GM12878 (cell line): Measurements from ENCODE around the gene MSI2. TPM values are rescaled to one million over a fixed set of nuclear protein-coding genes. Genes with fewer than 3 reads are reported as not detected.

Source experiments
- ATAC-seq: fragments of 200-7000 bp; cut with Tn5 transposase; 3 replicates; pipeline ENCODE4 v1.9.1; 2020; ENCODE audit warnings: mild to moderate bottlenecking, moderate library complexity
- BruUV-seq: library from RNA; stranded (reverse); fragments of 400-500 nt; replicated peaks from 2 replicates; lab custom pipeline; 2021; lab: Mats Ljungman, UMichigan
- CTCF ChIA-PET: fragments of 300-600 bp; sonication (Branson Sonifier 250); formaldehyde crosslinking; extraction: SDS; loops from one replicate; lab custom pipeline; 2021; ENCODE audit warnings: inconsistent platforms; lab: Yijun Ruan, JAX
- POLR2A ChIA-PET: fragments of 350-600 bp; formaldehyde crosslinking; extraction: SDS; loops from one replicate; lab custom pipeline; 2021; ENCODE audit warnings: inconsistent platforms; lab: Charles Lee
- RAD21 ChIA-PET: fragments of 300-600 bp; sonication (Branson Sonifier 250); formaldehyde crosslinking; loops from one replicate; lab custom pipeline; 2023; ENCODE audit warnings: antibody characterized with exemption; ENCODE audit not compliant: unreplicated experiment; lab: Charles Lee
- SMC1A ChIA-PET: fragments of 300-600 bp; sonication (Branson Sonifier 250); formaldehyde crosslinking; loops from one replicate; lab custom pipeline; 2023; ENCODE audit not compliant: unreplicated experiment, uncharacterized antibody; lab: Charles Lee
- DNase-seq: peaks from one replicate; pipeline ENCODE4 v3.0.0-alpha.2; 2011; ENCODE audit warnings: low read depth, low spot score
- FAIRE-seq: peaks from 3 replicates; lab custom pipeline; 2011; peaks lifted over from hg19 to GRCh38; lab: Jason Lieb, UNC
- H2AFZ ChIP-seq: 2 replicates; pipeline ENCODE4 v1.6.0; 2011; ENCODE audit warnings: low read depth, low read length, control low read depth; ENCODE audit not compliant: control insufficient read depth
- H3K27ac ChIP-seq: 2 replicates; pipeline ENCODE4 v1.5.1; 2011; ENCODE audit warnings: control low read depth; ENCODE audit not compliant: control insufficient read depth, insufficient read depth
- H3K27me3 ChIP-seq, 2 experiments: replicated peaks in 1 of 2; 2 replicates each; pipeline versions ENCODE4 v1.6.0 to v1.6.1; 2011; ENCODE audit warnings: low read length in 1 of 2; ENCODE audit not compliant: control insufficient read depth in 2 of 2, insufficient read depth in 2 of 2
- H3K36me3 ChIP-seq, 2 experiments: 2 replicates each; pipeline ENCODE4 v1.5.1; 2011; ENCODE audit warnings: low read length in 1 of 2; ENCODE audit not compliant: control insufficient read depth in 2 of 2, insufficient read depth in 2 of 2
- H3K4me1 ChIP-seq: 2 replicates; pipeline ENCODE4 v1.6.1; 2011; ENCODE audit warnings: mild to moderate bottlenecking, low read length, moderate library complexity, mixed read lengths; ENCODE audit not compliant: control insufficient read depth, insufficient read depth
- H3K4me2 ChIP-seq: 2 replicates; pipeline ENCODE4 v1.6.0; 2011; ENCODE audit warnings: control low read depth; ENCODE audit not compliant: control insufficient read depth, insufficient read depth
- H3K4me3 ChIP-seq: fragments of 200-600 bp; sonication (generic); 2 replicates; pipeline ENCODE4 v1.5.1; 2016
- H3K79me2 ChIP-seq: 2 replicates; pipeline ENCODE4 v1.6.0; 2011; ENCODE audit warnings: low read length; ENCODE audit not compliant: control insufficient read depth, insufficient read depth
- H3K9ac ChIP-seq: 2 replicates; pipeline ENCODE4 v1.8.0; 2011; ENCODE audit warnings: low read length, control low read depth, mixed read lengths; ENCODE audit not compliant: control insufficient read depth, insufficient read depth
- H3K9me3 ChIP-seq: replicated peaks from 3 replicates; pipeline ENCODE4 v1.5.1; 2011; ENCODE audit warnings: mild to moderate bottlenecking, low read length; ENCODE audit not compliant: control insufficient read depth, insufficient read depth
- H4K20me1 ChIP-seq: 2 replicates; pipeline ENCODE4 v1.6.0; 2011; ENCODE audit not compliant: control insufficient read depth, insufficient read depth
- CBX5 ChIP-seq: sonication (generic); IDR thresholded peaks from 2 replicates; pipeline ENCODE4 v1.6.1; 2016; ENCODE audit warnings: low read depth, moderate library complexity, mild to moderate bottlenecking, inconsistent platforms
- HDAC2 ChIP-seq: fragments of 200-600 bp; sonication (generic); IDR thresholded peaks from 2 replicates; pipeline ENCODE4 v1.6.1; 2017
- JUNB ChIP-seq: IDR thresholded peaks from 2 replicates; pipeline ENCODE4 v1.6.1; 2016; ENCODE audit warnings: antibody characterized with exemption, mild to moderate bottlenecking
- MEF2A ChIP-seq: IDR thresholded peaks from 2 replicates; pipeline ENCODE4 v1.6.1; 2011; ENCODE audit warnings: low read depth, mild to moderate bottlenecking, low read length, moderate library complexity; ENCODE audit not compliant: insufficient read depth
- MYB ChIP-seq: fragments of 150-350 bp; IDR thresholded peaks from 2 replicates; pipeline ENCODE4 v1.6.1; 2014; ENCODE audit warnings: mild to moderate bottlenecking, low read depth, low read length, borderline replicate concordance
- NFIC ChIP-seq: IDR thresholded peaks from 2 replicates; pipeline ENCODE4 v1.6.1; 2012; ENCODE audit warnings: low read depth, mild to moderate bottlenecking, inconsistent platforms, low read length, moderate library complexity
- POLR2AphosphoS5 ChIP-seq: IDR thresholded peaks from 2 replicates; pipeline ENCODE4 v1.6.1; 2011; ENCODE audit warnings: mild to moderate bottlenecking, low read length, inconsistent platforms
- SMARCA5 ChIP-seq: fragments of 450-650 bp; IDR thresholded peaks from 2 replicates; pipeline ENCODE4 v1.6.1; 2017; ENCODE audit warnings: mild to moderate bottlenecking
- TAF1 ChIP-seq: IDR thresholded peaks from 2 replicates; pipeline ENCODE4 v1.6.1; 2011; ENCODE audit warnings: mild to moderate bottlenecking, low read depth, low read length, borderline replicate concordance
- TCF3 ChIP-seq: IDR thresholded peaks from 2 replicates; pipeline ENCODE4 v1.6.1; 2012; ENCODE audit warnings: low read depth, mild to moderate bottlenecking, low read length, borderline replicate concordance; ENCODE audit not compliant: insufficient read depth
- TCF7 ChIP-seq: IDR thresholded peaks from 2 replicates; pipeline ENCODE4 v1.6.1; 2014; ENCODE audit warnings: antibody characterized with exemption, borderline replicate concordance
- ZNF217 ChIP-seq: fragments of 450-650 bp; IDR thresholded peaks from 2 replicates; pipeline ENCODE4 v1.6.1; 2017; ENCODE audit warnings: antibody characterized with exemption, mild to moderate bottlenecking
- WGBS: methylation state at CpG from one replicate; pipeline ENCODE4 v1.1.6; 2016; ENCODE audit warnings: low lambda C conversion rate; ENCODE audit not compliant: insufficient replicate concordance, insufficient coverage; ENCODE audit errors: missing lambda C conversion rate; 5-methylcytosine and 5-hydroxymethylcytosine counted together
- in situ Hi-C: fragments of 300-500 bp; cut with MboI; formaldehyde crosslinking; loops from 9 replicates; pipeline ENCODE4 v1.14.3; 2018; ENCODE audit warnings: mixed read lengths
- intact Hi-C: fragments of 100-400 bp; cut with micrococcal nuclease; formaldehyde crosslinking; loops from one replicate; pipeline ENCODE4 v1.14.2; 2022; ENCODE audit not compliant: unreplicated experiment
- polyA plus RNA-seq, 11 experiments: library from polyadenylated mRNA; depleted of rRNA in 4 of 11; unstranded in 6 of 11; stranded (reverse) in 5 of 11; fragments of >200 nt; fragmentation: Nextera tagmentation in 4 of 11; fragmentation: Illumina TruSeq in 1 of 11; extraction: Ambion mirVana in 4 of 11; extraction: Trizol in 1 of 11; gene quantifications; 1 replicate in 1 of 11; 2 replicates in 10 of 11; pipeline versions ENCODE4 v1.2.1 to v1.2.3, GENCODE V29; 2011 to 2016; ENCODE audit warnings: inconsistent platforms in 2 of 11, missing spikeins in 2 of 11, low read depth in 1 of 11
- total RNA-seq, 4 experiments: library from RNA; depleted of rRNA in 3 of 4; stranded (reverse); fragments of >200 nt in 3 of 4; fragmentation: Illumina TruSeq in 1 of 4; extraction: Trizol in 1 of 4; gene quantifications; 2 replicates each; pipeline versions ENCODE4 v1.2.1 to v1.2.3, GENCODE V29; 2013 to 2021
- TF ChIP-seq, protein P1 (sequence below): fragments of 450-650 bp; IDR thresholded peaks from 2 replicates; pipeline ENCODE4 v1.6.1; 2017; ENCODE audit warnings: borderline replicate concordance
- TF ChIP-seq, protein P2 (sequence below): fragments of 450-650 bp; IDR thresholded peaks from 2 replicates; pipeline ENCODE4 v1.6.1; 2017; ENCODE audit warnings: low read depth, mild to moderate bottlenecking, moderate library complexity

The MSI2 gene
- total and polyA plus RNA-seq, 10 of the 15 experiments (the other 5 are each of a cell fraction or from before 2014, with no cell fraction given), result 6.1 to 76.1 (median 42.0) TPM

DNA sequence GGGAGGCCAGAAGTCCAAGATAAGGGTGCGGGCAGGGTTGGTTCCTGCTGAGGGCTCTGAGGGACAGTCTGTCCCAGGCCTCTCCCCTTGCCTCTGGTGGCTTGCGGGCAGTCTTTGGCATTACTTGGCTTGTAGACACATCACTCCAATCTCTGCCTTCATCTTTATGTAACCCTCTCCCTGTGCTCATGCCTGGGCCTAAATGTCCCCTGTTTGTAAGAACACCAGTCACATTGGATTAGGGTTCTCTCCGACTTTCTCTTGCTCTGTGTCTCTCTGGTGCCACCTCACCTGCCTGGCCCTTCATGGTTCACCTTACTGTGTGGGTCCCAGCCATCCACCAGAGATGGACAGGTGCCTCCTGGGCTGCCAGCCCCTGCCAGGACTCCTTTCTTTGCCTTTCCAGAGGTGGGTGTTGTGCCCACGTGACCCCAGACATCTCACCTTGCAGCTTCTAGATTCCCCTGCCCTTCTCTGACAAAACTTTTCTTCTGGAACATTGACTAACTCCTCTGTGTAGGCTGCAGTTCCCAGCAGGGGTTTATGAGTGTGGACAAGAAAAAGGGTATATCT, 205.8 kb downstream of the MSI2 start (continued):
- TF ChIP-seq HDAC2 (no peak), CBX5 (no peak), JUNB (no peak), POLR2AphosphoS5 (0 out of 2 replicates have a peak, but pooled peaks have one; percentile 6), MYB (no peak), SMARCA5 (0 out of 2 replicates have a peak, but pooled peaks have one; percentile 67)
- TF ChIP-seq, protein P1, sequence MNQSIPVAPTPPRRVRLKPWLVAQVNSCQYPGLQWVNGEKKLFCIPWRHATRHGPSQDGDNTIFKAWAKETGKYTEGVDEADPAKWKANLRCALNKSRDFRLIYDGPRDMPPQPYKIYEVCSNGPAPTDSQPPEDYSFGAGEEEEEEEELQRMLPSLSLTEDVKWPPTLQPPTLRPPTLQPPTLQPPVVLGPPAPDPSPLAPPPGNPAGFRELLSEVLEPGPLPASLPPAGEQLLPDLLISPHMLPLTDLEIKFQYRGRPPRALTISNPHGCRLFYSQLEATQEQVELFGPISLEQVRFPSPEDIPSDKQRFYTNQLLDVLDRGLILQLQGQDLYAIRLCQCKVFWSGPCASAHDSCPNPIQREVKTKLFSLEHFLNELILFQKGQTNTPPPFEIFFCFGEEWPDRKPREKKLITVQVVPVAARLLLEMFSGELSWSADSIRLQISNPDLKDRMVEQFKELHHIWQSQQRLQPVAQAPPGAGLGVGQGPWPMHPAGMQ, result no peak

DNA sequence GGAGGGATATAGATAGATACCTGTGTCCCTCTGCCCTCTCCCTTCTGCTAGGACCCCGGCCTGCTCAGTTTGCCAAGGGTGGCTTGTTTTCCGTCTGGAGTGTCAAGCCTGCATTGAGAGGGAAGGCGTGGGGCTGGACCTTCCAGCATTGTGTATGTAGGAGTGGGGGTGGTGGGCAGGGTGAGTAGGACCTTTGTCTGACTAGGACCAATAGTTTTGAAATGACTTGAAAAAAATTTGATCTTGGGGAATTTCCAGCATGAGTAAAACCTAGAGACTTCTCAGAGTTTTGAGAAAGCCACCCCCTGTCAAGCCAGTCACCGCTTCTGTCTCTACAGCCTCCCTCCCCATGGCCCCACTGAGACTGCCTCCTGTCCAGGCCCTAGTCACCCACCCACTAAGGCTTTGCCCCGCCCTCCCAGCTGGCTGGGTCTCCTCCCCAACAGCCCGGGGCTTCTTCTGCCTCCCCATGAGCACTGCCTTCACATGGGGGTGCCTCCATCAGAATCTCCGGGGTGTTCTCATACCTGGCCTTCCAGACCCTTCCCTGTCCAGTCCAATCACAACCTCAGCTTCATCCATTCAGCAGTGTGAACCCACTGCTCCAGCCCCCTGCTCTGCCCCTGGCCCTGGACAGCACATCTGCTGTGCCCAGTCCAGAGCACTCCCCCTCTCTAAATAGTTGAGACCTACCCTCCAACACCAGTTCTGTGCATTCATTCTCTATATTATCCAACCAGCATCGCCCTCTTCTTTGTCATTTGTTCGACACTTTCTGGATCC, 207.0 kb downstream of the MSI2 start:
- Histone ChIP-seq H3K9me3 (no peaks in the 10 kb centered on the region; the same call in 1 of the 3 replicates), H3K79me2 (peaks cover 65% of the 10 kb centered on the region), H3K4me2 (peak overlapping the region; percentile 84), H2AFZ (no peak overlapping the region), H3K36me3 (no peaks in the 10 kb centered on the region; a peak in 1 of 4 replicates), H3K27ac (peak overlapping the region; percentile 99), H4K20me1 (no peaks in the 10 kb centered on the region), H3K27me3 (no peaks in the 10 kb centered on the region), H3K9ac (peak overlapping the region; percentile 62), H3K4me1 (peaks cover 91% of the 10 kb centered on the region), H3K4me3 (peak overlapping the region; percentile 55)
- no TSS peak for BruUV-seq
- DNase-seq, result peak; percentile 97
- peak; percentile 93 for FAIRE-seq
- POLR2A ChIA-PET, result interaction anchor here (0.7 to 1.2 kb wide), 4 partner anchors 9 to 106 kb away, joined by 4 to 6 read pairs (median 4); no protein-coding TSS in a partner anchor
- intact Hi-C loops (loop anchor here (1.0 to 5.0 kb wide), 3 partner anchors 8 to 106 kb away; no protein-coding TSS in a partner anchor), in situ Hi-C loops (no loop called here)
- peak; percentile 91 for ATAC-seq
- CTCF ChIA-PET, result interaction anchor here (1.0 to 5.3 kb wide), 6 partner anchors 9 to 220 kb away, joined by 3 to 25 read pairs (median 6); no protein-coding TSS in a partner anchor
- RAD21 ChIA-PET, result interaction anchor here (0.6 to 3.8 kb wide), 11 partner anchors 8 to 207 kb away, joined by 3 to 15 read pairs (median 4); partner anchors contain the start of gene MSI2
- 10% methylated on average over 9 of the region's 9 CpGs for WGBS
- SMC1A ChIA-PET, result interaction anchor here (0.5 to 4.5 kb wide), 8 partner anchors 8 to 201 kb away, joined by 3 to 33 read pairs (median 4); no protein-coding TSS in a partner anchor
- TF ChIP-seq TCF3 (peak; percentile 80), TAF1 (peak; percentile 69; the same call in 1 of the 2 replicates), NFIC (peak; percentile 94), ZNF217 (no peak), MEF2A (peak; percentile 73; the same call in 1 of the 2 replicates), TCF7 (no peak; the same call in 1 of the 2 replicates)
- TF ChIP-seq, protein P2, sequence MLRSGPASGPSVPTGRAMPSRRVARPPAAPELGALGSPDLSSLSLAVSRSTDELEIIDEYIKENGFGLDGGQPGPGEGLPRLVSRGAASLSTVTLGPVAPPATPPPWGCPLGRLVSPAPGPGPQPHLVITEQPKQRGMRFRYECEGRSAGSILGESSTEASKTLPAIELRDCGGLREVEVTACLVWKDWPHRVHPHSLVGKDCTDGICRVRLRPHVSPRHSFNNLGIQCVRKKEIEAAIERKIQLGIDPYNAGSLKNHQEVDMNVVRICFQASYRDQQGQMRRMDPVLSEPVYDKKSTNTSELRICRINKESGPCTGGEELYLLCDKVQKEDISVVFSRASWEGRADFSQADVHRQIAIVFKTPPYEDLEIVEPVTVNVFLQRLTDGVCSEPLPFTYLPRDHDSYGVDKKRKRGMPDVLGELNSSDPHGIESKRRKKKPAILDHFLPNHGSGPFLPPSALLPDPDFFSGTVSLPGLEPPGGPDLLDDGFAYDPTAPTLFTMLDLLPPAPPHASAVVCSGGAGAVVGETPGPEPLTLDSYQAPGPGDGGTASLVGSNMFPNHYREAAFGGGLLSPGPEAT, result peak; percentile 98
